Effector CD4-positive, alpha-beta T cell (primary cell): ENCODE results near the gene TGM2.
"Not testable (repeated sequence)": the region's sequence is repeated elsewhere in the genome, so short reads cannot be mapped to it uniquely, and the experiment has no call there.

Experiments used
- DNase-seq: peaks from one replicate; pipeline ENCODE4 v3.0.0-alpha.2; 2020

The TGM2 gene

GRCh38 chr20:38112930-38113294 lies 52.2 kb downstream of the TGM2 start:
- DNase-seq = no peak

GRCh38 chr20:38112261-38112929 lies 52.7 kb downstream of the TGM2 start:
- DNase-seq = no peak

- no peak for DNase-seq
These were observed 53.5 kb downstream of the TGM2 start for GRCh38 chr20:38111366-38112232.

- no peak for DNase-seq
These were observed 54.4 kb downstream of the TGM2 start for GRCh38 chr20:38110525-38111178.

GRCh38 chr20:38109591-38110524 lies 55.2 kb downstream of the TGM2 start:
- DNase-seq = no peak

GRCh38 chr20:38108986-38109541 lies 56.0 kb downstream of the TGM2 start:
- DNase-seq = no peak

- DNase-seq = no peak
These were observed 56.6 kb downstream of the TGM2 start for GRCh38 chr20:38108438-38108985.

GRCh38 chr20:38107916-38108315 lies 57.2 kb downstream of the TGM2 start:
- not testable (repeated sequence) for DNase-seq

GRCh38 chr20:38107386-38107785 lies 57.7 kb downstream of the TGM2 start:
- not testable (repeated sequence) for DNase-seq

- DNase-seq = no peak
These were observed 58.6 kb downstream of the TGM2 start for GRCh38 chr20:38106461-38106860.

GRCh38 chr20:38104285-38104684 lies 60.8 kb downstream of the TGM2 start:
- DNase-seq = no peak

- not testable (repeated sequence) for DNase-seq
These were observed 62.9 kb downstream of the TGM2 start for GRCh38 chr20:38102206-38102605.

GRCh38 chr20:38098952-38099351 lies 66.1 kb downstream of the TGM2 start:
- DNase-seq = no peak

GRCh38 chr20:38095017-38095686 lies 69.9 kb downstream of the TGM2 start:
- no peak for DNase-seq

GRCh38 chr20:38094373-38094891 lies 70.6 kb downstream of the TGM2 start:
- DNase-seq = no peak

- no peak for DNase-seq
These were observed 71.4 kb downstream of the TGM2 start for GRCh38 chr20:38093641-38094077.

GRCh38 chr20:38092915-38093314 lies 72.2 kb downstream of the TGM2 start:
- DNase-seq = no peak

GRCh38 chr20:38092260-38092857 lies 72.7 kb downstream of the TGM2 start:
- DNase-seq = no peak

- DNase-seq = no peak
These were observed 73.4 kb downstream of the TGM2 start for GRCh38 chr20:38091441-38092216.

GRCh38 chr20:38090061-38090460 lies 75.0 kb downstream of the TGM2 start:
- no peak for DNase-seq
